SK-N-SH (cell line): ENCODE measurements around the gene SLC16A11. TPM values are rescaled to one million over a fixed set of nuclear protein-coding genes. Genes with fewer than 3 reads are reported as not detected.

Experiments
- CTCF ChIA-PET: fragments of 300-600, 350-600 bp; formaldehyde crosslinking; extraction: SDS; loops from one replicate; lab custom pipeline; 2021; lab: Yijun Ruan, JAX
- POLR2A ChIA-PET: fragments of 350-600 bp; sonication (Branson Sonifier 250); formaldehyde crosslinking; extraction: SDS; loops from one replicate; lab custom pipeline; 2020; ENCODE audit warnings: antibody characterized with exemption, inconsistent platforms; lab: Yijun Ruan, JAX
- DNase-seq: peaks from one replicate; pipeline ENCODE4 v3.0.0; 2012
- H2AFZ ChIP-seq: fragments of 200-600 bp; sonication (generic); 2 replicates; pipeline ENCODE4 v1.8.1; 2016; ENCODE audit warnings: antibody characterized with exemption, mild to moderate bottlenecking, low read depth
- H3F3A ChIP-seq: fragments of 200-600 bp; sonication (generic); replicated peaks from 2 replicates; pipeline ENCODE3; 2016; ENCODE audit warnings: antibody characterized with exemption, mild to moderate bottlenecking; ENCODE audit not compliant: insufficient read depth
- H3K27ac ChIP-seq, 2 experiments: fragments of 200-500 bp in 1 of 2; fragments of 200-600 bp in 1 of 2; sonication (Bioruptor generic) in 1 of 2; sonication (generic), shearing (Covaris generic) in 1 of 2; 2 replicates each; pipeline versions ENCODE4 v1.5.1 to v1.6.1; 2014 to 2016; ENCODE audit warnings: low read depth in 2 of 2, inconsistent platforms in 1 of 2, low read length in 1 of 2, mild to moderate bottlenecking in 1 of 2, mixed read lengths in 1 of 2
- H3K27me3 ChIP-seq: fragments of 200-600 bp; sonication (generic), shearing (Covaris generic); 2 replicates; pipeline ENCODE4 v1.6.1; 2016; ENCODE audit warnings: mixed run types; ENCODE audit not compliant: insufficient read depth
- H3K36me3 ChIP-seq, 2 experiments: fragments of 200-500 bp in 1 of 2; fragments of 200-600 bp in 1 of 2; sonication (Bioruptor generic) in 1 of 2; sonication (generic) in 1 of 2; replicated peaks in 1 of 2; 2 replicates each; pipeline versions ENCODE3 to v1.5.1; 2014 to 2016; ENCODE audit warnings: low read length in 1 of 2, mild to moderate bottlenecking in 1 of 2; ENCODE audit not compliant: insufficient read depth in 2 of 2, control insufficient read depth in 1 of 2
- H3K4me1 ChIP-seq, 2 experiments: fragments of 200-500 bp in 1 of 2; fragments of 200-600 bp in 1 of 2; sonication (Bioruptor generic) in 1 of 2; sonication (generic), shearing (Covaris generic) in 1 of 2; 2 replicates each; pipeline versions ENCODE4 v1.5.1 to v1.6.1; 2014 to 2016; ENCODE audit warnings: low read depth in 1 of 2, low read length in 1 of 2, mixed run types in 1 of 2; ENCODE audit not compliant: insufficient read depth in 2 of 2, control insufficient read depth in 1 of 2
- H3K4me2 ChIP-seq: fragments of 200-600 bp; sonication (generic), shearing (Covaris generic); 2 replicates; pipeline ENCODE4 v1.6.1; 2017; ENCODE audit warnings: mixed run types
- H3K4me3 ChIP-seq, 2 experiments: fragments of 200-500 bp in 1 of 2; fragments of 200-600 bp in 1 of 2; sonication (Bioruptor generic) in 1 of 2; sonication (generic), shearing (Covaris generic) in 1 of 2; 2 replicates each; pipeline versions ENCODE4 v1.5.1 to v1.8.1; 2014 to 2016; ENCODE audit warnings: low read depth in 2 of 2, inconsistent platforms in 1 of 2, low read length in 1 of 2, mild to moderate bottlenecking in 1 of 2, mixed read lengths in 1 of 2, moderate library complexity in 1 of 2
- H3K79me2 ChIP-seq: fragments of 200-600 bp; sonication (generic); 2 replicates; pipeline ENCODE4 v1.8.1; 2017; ENCODE audit warnings: mild to moderate bottlenecking; ENCODE audit not compliant: insufficient read depth
- H3K9ac ChIP-seq: fragments of 200-600 bp; sonication (generic); 2 replicates; pipeline ENCODE4 v1.6.1; 2017; ENCODE audit warnings: mixed run types
- H3K9me2 ChIP-seq: fragments of 200-600 bp; sonication (generic); 2 replicates; pipeline ENCODE4 v1.6.1; 2017; ENCODE audit warnings: mixed run types
- H3K9me3 ChIP-seq: fragments of 200-600 bp; sonication (generic); 2 replicates; pipeline ENCODE4 v1.6.1; 2017; ENCODE audit warnings: mixed run types, mild to moderate bottlenecking, moderate library complexity
- H4K20me1 ChIP-seq: fragments of 200-600 bp; sonication (generic); 2 replicates; pipeline ENCODE4 v1.6.1; 2017; ENCODE audit warnings: mild to moderate bottlenecking, mixed run types; ENCODE audit not compliant: insufficient read depth
- EP300 ChIP-seq, 2 experiments: IDR thresholded peaks; 2 replicates each; pipeline versions ENCODE4 v1.4.0 to v1.6.1; 2012; ENCODE audit warnings: borderline replicate concordance in 1 of 2, low read depth in 1 of 2, low read length in 1 of 2
- FOSL2 ChIP-seq: IDR thresholded peaks from 2 replicates; pipeline ENCODE4 v1.4.0; 2012; ENCODE audit warnings: low read depth, mild to moderate bottlenecking, moderate library complexity, borderline replicate concordance
- GABPA ChIP-seq: IDR thresholded peaks from 2 replicates; pipeline ENCODE4 v1.4.0; 2012; ENCODE audit warnings: low read depth, mild to moderate bottlenecking
- GATA2 ChIP-seq: sonication (generic); formaldehyde crosslinking; IDR thresholded peaks from 2 replicates; pipeline ENCODE4 v1.5.0; 2020; ENCODE audit warnings: mild to moderate bottlenecking, missing genetic modification reagents
- MEF2A ChIP-seq: IDR thresholded peaks from 2 replicates; pipeline ENCODE4 v1.4.0; 2012; ENCODE audit warnings: low read depth, borderline replicate concordance
- MXI1 ChIP-seq: IDR thresholded peaks from 2 replicates; pipeline ENCODE4 v1.6.1; 2012; ENCODE audit warnings: mild to moderate bottlenecking, low read depth, low read length, improper control_type of control experiment
- PBX3 ChIP-seq: IDR thresholded peaks from 2 replicates; pipeline ENCODE4; 2012
- POLR2AphosphoS5 ChIP-seq: IDR thresholded peaks from 2 replicates; pipeline ENCODE4 v1.6.1; 2012; ENCODE audit warnings: low read depth, low read length
- RCOR1 ChIP-seq: fragments of 150-350 bp; IDR thresholded peaks from 2 replicates; pipeline ENCODE4 v1.6.1; 2017; ENCODE audit warnings: antibody characterized with exemption, low read length
- RFX5 ChIP-seq: IDR thresholded peaks from 2 replicates; pipeline ENCODE4 v1.6.1; 2012; ENCODE audit warnings: mild to moderate bottlenecking, improper control_type of control experiment, low read length
- SIN3A ChIP-seq: IDR thresholded peaks from 2 replicates; pipeline ENCODE4 v1.6.1; 2012; ENCODE audit warnings: low read depth, mild to moderate bottlenecking, low read length, moderate library complexity, borderline replicate concordance
- SMC3 ChIP-seq: IDR thresholded peaks from 2 replicates; pipeline ENCODE4 v1.6.1; 2012; ENCODE audit warnings: low read depth, low read length, improper control_type of control experiment
- TAF1 ChIP-seq: IDR thresholded peaks from 2 replicates; pipeline ENCODE4 v1.6.1; 2012; ENCODE audit warnings: low read depth, mild to moderate bottlenecking, low read length, moderate library complexity, borderline replicate concordance
- TEAD4 ChIP-seq: IDR thresholded peaks from 2 replicates; pipeline ENCODE4 v1.4.0; 2012; ENCODE audit warnings: mild to moderate bottlenecking, borderline replicate concordance; ENCODE audit not compliant: insufficient read depth
- USF1 ChIP-seq: IDR thresholded peaks from 2 replicates; pipeline ENCODE4 v1.4.0; 2012; ENCODE audit warnings: low read depth, borderline replicate concordance
- USF2 ChIP-seq: fragments of 150-350 bp; IDR thresholded peaks from 2 replicates; pipeline ENCODE4 v1.6.1; 2017; ENCODE audit warnings: antibody characterized with exemption, low read length, low read depth, borderline replicate concordance
- YY1 ChIP-seq: IDR thresholded peaks from 2 replicates; pipeline ENCODE4 v1.4.0; 2012; ENCODE audit warnings: low read depth, mild to moderate bottlenecking
- ZBTB33 ChIP-seq: IDR thresholded peaks from 2 replicates; pipeline ENCODE4 v1.4.0; 2012; ENCODE audit warnings: low read depth, borderline replicate concordance
- WGBS: methylation state at CpG from one replicate; pipeline ENCODE4 v1.1.6; 2017; ENCODE audit warnings: low lambda C conversion rate; 5-methylcytosine and 5-hydroxymethylcytosine counted together
- polyA plus RNA-seq, 3 experiments: library from polyadenylated mRNA; depleted of rRNA; stranded (reverse); fragments of >200 nt; gene quantifications; 2 replicates each; pipeline ENCODE4 v1.2.3, GENCODE V29; 2012
- TF ChIP-seq, protein P1 (sequence below): IDR thresholded peaks from 2 replicates; pipeline ENCODE4 v1.4.0; 2012; ENCODE audit warnings: low read depth
- TF ChIP-seq, protein P2 (sequence below): fragments of 150-350 bp; IDR thresholded peaks from 2 replicates; pipeline ENCODE4 v1.6.1; 2016; ENCODE audit warnings: mild to moderate bottlenecking, low read depth, low read length

SLC16A11 gene
- polyA plus RNA-seq, 1 of the 3 experiments (the other 2 are of a cell fraction), result 0.12 TPM

- H3K9me3 ChIP-seq, result no peaks in the 10 kb centered on the region
- H3K9ac ChIP-seq, result no peak within 1 kb of the TSS
- no peak within 1 kb of the TSS for H2AFZ ChIP-seq
- ChIA-PET CTCF (interaction anchor here (0.6 to 1.5 kb wide), 6 partner anchors 9 to 330 kb away, joined by 3 to 6 read pairs (median 3); no protein-coding TSS in a partner anchor), POLR2A (no interaction called here)
- H3K36me3 ChIP-seq, result peaks cover 5 to 25% of the 10 kb centered on the region in 2 experiments
- peaks cover 0 to 3% of the 10 kb centered on the region in 2 experiments; a peak in 1 of 4 replicates for H3K4me1 ChIP-seq
- H3F3A ChIP-seq, result peaks cover 5% of the 10 kb centered on the region
- 95% methylated on average over 48 of the region's 64 CpGs for WGBS
- no peak within 1 kb of the TSS for H3K4me3 ChIP-seq
- no peaks in the 10 kb centered on the region for H4K20me1 ChIP-seq
- H3K79me2 ChIP-seq, result no peaks in the 10 kb centered on the region
- no peak within 1 kb of the TSS for H3K4me2 ChIP-seq
- no peak for DNase-seq
- H3K9me2 ChIP-seq, result no peaks in the 10 kb centered on the region
- H3K27ac ChIP-seq, result no peak within 1 kb of the TSS
- TF ChIP-seq MEF2A (no peak), TEAD4 (no peak), FOSL2 (no peak), GATA2 (CRISPR knock-in tag) (no peak), TAF1 (no peak), EP300 (IDR thresholded peaks at IDR 0.05; ENCODE audit: borderline replicate concordance in 1 of 2, low read depth in 1 of 2, low read length in 1 of 2) (no peak), RFX5 (no peak), USF1 (no peak), GABPA (no peak), SMC3 (no peak)
- TF ChIP-seq, protein P1, sequence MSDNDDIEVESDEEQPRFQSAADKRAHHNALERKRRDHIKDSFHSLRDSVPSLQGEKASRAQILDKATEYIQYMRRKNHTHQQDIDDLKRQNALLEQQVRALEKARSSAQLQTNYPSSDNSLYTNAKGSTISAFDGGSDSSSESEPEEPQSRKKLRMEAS, result no peak
- no peaks in the 10 kb centered on the region for H3K27me3 ChIP-seq
These were observed 48.2 kb downstream of the SLC16A11 start, which contains the start of gene ALOX12 for GRCh38 chr17:6995500-6996255. Gene ALOX12 (plus strand): TSS chr17:6996049. CDS start chr17:6996118, 69 bp downstream.

GRCh38 chr17:6994666-6995256, 49.1 kb downstream of the SLC16A11 start:
- Histone ChIP-seq H3K79me2 (no peaks in the 10 kb centered on the region), H3K27ac (no peak overlapping the region), H2AFZ (no peak overlapping the region), H3K9me2 (no peaks in the 10 kb centered on the region), H3K9ac (no peak overlapping the region), H3K4me1 (peaks cover 0 to 3% of the 10 kb centered on the region in 2 experiments; a peak in 1 of 4 replicates), H3K9me3 (no peaks in the 10 kb centered on the region), H3K27me3 (no peaks in the 10 kb centered on the region), H3K36me3 (peaks cover 2 to 19% of the 10 kb centered on the region in 2 experiments), H3F3A (peaks cover 5% of the 10 kb centered on the region), H3K4me2 (no peak overlapping the region), H3K4me3 (no peak overlapping the region), H4K20me1 (no peaks in the 10 kb centered on the region)
- ChIA-PET POLR2A (no interaction called here), CTCF (interaction anchor here (0.6 to 1.1 kb wide), 3 partner anchors 10 to 80 kb away, joined by 3 to 5 read pairs (median 3); no protein-coding TSS in a partner anchor)
- DNase-seq, result no peak
- TF ChIP-seq ZBTB33 (no peak), POLR2AphosphoS5 (no peak), RCOR1 (no peak), SMC3 (no peak), MXI1 (no peak), SIN3A (no peak), USF2 (no peak), YY1 (no peak), PBX3 (no peak), GABPA (no peak)
- TF ChIP-seq, protein P2, sequence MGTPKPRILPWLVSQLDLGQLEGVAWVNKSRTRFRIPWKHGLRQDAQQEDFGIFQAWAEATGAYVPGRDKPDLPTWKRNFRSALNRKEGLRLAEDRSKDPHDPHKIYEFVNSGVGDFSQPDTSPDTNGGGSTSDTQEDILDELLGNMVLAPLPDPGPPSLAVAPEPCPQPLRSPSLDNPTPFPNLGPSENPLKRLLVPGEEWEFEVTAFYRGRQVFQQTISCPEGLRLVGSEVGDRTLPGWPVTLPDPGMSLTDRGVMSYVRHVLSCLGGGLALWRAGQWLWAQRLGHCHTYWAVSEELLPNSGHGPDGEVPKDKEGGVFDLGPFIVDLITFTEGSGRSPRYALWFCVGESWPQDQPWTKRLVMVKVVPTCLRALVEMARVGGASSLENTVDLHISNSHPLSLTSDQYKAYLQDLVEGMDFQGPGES, result no peak
- WGBS, result 90% methylated on average over 8 of the region's 9 CpGs
